ENCODE data around the gene TNFRSF12A.

DNA sequence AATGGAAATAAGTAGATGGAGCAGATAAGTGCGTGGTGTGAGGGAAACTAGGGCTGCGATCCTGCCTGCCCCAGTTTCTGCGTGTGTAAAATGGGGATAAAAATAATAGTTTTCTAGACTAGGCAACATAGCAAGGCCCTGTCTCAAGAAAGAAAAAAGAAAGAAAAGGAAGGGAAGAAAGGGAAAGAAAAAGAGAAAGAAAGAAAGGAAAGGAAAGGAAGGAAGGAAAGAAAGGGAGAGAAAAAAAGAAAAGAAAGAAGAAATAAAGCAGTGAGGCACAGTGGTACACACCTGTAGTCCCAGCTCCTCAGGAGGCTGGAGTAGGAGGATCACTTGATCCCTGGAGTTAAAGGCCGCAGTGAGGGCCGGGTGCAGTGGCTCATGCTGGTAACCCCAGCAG lies 37.8 kb upstream of the TNFRSF12A start:
- TF ChIP-seq, protein P1, sequence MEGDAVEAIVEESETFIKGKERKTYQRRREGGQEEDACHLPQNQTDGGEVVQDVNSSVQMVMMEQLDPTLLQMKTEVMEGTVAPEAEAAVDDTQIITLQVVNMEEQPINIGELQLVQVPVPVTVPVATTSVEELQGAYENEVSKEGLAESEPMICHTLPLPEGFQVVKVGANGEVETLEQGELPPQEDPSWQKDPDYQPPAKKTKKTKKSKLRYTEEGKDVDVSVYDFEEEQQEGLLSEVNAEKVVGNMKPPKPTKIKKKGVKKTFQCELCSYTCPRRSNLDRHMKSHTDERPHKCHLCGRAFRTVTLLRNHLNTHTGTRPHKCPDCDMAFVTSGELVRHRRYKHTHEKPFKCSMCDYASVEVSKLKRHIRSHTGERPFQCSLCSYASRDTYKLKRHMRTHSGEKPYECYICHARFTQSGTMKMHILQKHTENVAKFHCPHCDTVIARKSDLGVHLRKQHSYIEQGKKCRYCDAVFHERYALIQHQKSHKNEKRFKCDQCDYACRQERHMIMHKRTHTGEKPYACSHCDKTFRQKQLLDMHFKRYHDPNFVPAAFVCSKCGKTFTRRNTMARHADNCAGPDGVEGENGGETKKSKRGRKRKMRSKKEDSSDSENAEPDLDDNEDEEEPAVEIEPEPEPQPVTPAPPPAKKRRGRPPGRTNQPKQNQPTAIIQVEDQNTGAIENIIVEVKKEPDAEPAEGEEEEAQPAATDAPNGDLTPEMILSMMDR (IDR thresholded peaks at IDR 0.05) = no peak
- TF ChIP-seq SIN3A (IDR thresholded peaks at IDR 0.05; ENCODE audit: borderline replicate concordance, insufficient read depth, low read depth, low read length) (no peak), POLR2AphosphoS5 (IDR thresholded peaks at IDR 0.05; ENCODE audit: low read depth, low read length) (no peak)
